CD4-positive, alpha-beta memory T cell (primary cell): ENCODE results near the gene ACOD1. TPM values are rescaled to one million over a fixed set of nuclear protein-coding genes. Genes with fewer than 3 reads are reported as not detected.
A peak's percentile ranks its signal among the peaks of the same experiment; 100 is the strongest.

ENCODE experiments used
- CTCF ChIA-PET: fragments of 350-600 bp; sonication (Branson Sonifier 250); formaldehyde crosslinking; loops from one replicate; lab custom pipeline; 2021; ENCODE audit warnings: inconsistent platforms; ENCODE audit not compliant: partially characterized antibody; lab: Charles Lee
- POLR2A ChIA-PET: fragments of 350-600 bp; sonication (Branson Sonifier 250); formaldehyde crosslinking; loops from one replicate; lab custom pipeline; 2021; ENCODE audit not compliant: partially characterized antibody; lab: Charles Lee
- DNase-seq, 5 donors: peaks; one replicate each; pipeline versions ENCODE4 v3.0.0 to v3.0.0-alpha.2; 2020 to 2022; ENCODE audit warnings: mixed read lengths in 1 of 5
- H3K27ac ChIP-seq: one replicate; pipeline ENCODE4 v1.7.0; 2013; ENCODE audit warnings: low read depth, low read length
- H3K27me3 ChIP-seq: 2 replicates; pipeline ENCODE4 v1.7.0; 2013; ENCODE audit warnings: mild to moderate bottlenecking, low read length, moderate library complexity; ENCODE audit not compliant: insufficient read depth
- H3K36me3 ChIP-seq: 2 replicates; pipeline ENCODE4 v1.7.0; 2013; ENCODE audit warnings: mild to moderate bottlenecking, low read length, moderate library complexity; ENCODE audit not compliant: insufficient read depth
- H3K4me1 ChIP-seq: 2 replicates; pipeline ENCODE4 v1.7.0; 2013; ENCODE audit warnings: mild to moderate bottlenecking, low read length, moderate library complexity; ENCODE audit not compliant: insufficient read depth
- H3K4me3 ChIP-seq, 2 donors: one replicate each; pipeline ENCODE4 v1.7.0; 2013; ENCODE audit warnings: low read length in 2 of 2, mild to moderate bottlenecking in 1 of 2
- H3K9me3 ChIP-seq, 2 donors: one replicate each; pipeline ENCODE4 v1.7.0; 2013; ENCODE audit warnings: low read length in 2 of 2, control low read depth in 1 of 2; ENCODE audit not compliant: control insufficient read depth in 1 of 2
- H3K27ac Mint-ChIP-seq, 7 donors: one replicate each; pipeline ENCODE4 v1.8.0; 2020 to 2021; ENCODE audit warnings: mixed read lengths in 7 of 7, mild to moderate bottlenecking in 6 of 7, inconsistent platforms in 3 of 7, moderate library complexity in 3 of 7
- H3K27me3 Mint-ChIP-seq, 2 donors: one replicate each; pipeline ENCODE4 v1.8.0; 2020 to 2021; ENCODE audit warnings: mixed read lengths in 2 of 2
- H3K36me3 Mint-ChIP-seq, 2 donors: one replicate each; pipeline ENCODE4 v1.8.0; 2020 to 2021; ENCODE audit warnings: mixed read lengths in 2 of 2, inconsistent platforms in 1 of 2, mild to moderate bottlenecking in 1 of 2
- H3K4me1 Mint-ChIP-seq, 4 donors: one replicate each; pipeline ENCODE4 v1.8.0; 2020 to 2021; ENCODE audit warnings: mixed read lengths in 4 of 4, mild to moderate bottlenecking in 1 of 4
- H3K4me3 Mint-ChIP-seq, 8 donors: one replicate each; pipeline ENCODE4 v1.8.0; 2020 to 2021; ENCODE audit warnings: mixed read lengths in 8 of 8, mild to moderate bottlenecking in 7 of 8, moderate library complexity in 6 of 8, inconsistent platforms in 3 of 8
- H3K9me3 Mint-ChIP-seq, 8 donors: one replicate each; pipeline ENCODE4 v1.8.0; 2020 to 2021; ENCODE audit warnings: mixed read lengths in 8 of 8, mild to moderate bottlenecking in 5 of 8, inconsistent platforms in 3 of 8, moderate library complexity in 1 of 8
- intact Hi-C: fragments of 100-400 bp; cut with micrococcal nuclease; formaldehyde crosslinking; loops from one replicate; pipeline ENCODE4 v1.15.1; 2023
- polyA plus RNA-seq, 2 donors: library from polyadenylated mRNA; unstranded; fragments of 300-500 nt; fragmentation: Illumina TruSeq; gene quantifications; one replicate each; pipeline ENCODE4 v1.2.3, GENCODE V29; 2021
- total RNA-seq, 2 experiments: library from RNA; stranded (reverse); gene quantifications; one replicate each; pipeline ENCODE4 v1.2.3, GENCODE V29; 2021

The ACOD1 gene
- total and polyA plus RNA-seq, 4 experiments from 2014 or later = not detected

GRCh38 chr13:76971851-76972829 is 23.8 kb downstream of the ACOD1 start:
- intact Hi-C loops = no loop called here
- H3K4me1 ChIP-seq = peaks cover 10% of the 10 kb centered on the region
- peaks cover 7 to 9% (median 9%) of the 10 kb centered on the region in 4 donors for H3K4me1 Mint-ChIP-seq
- no peak overlapping the region for H3K27ac ChIP-seq
- no peak overlapping the region for H3K4me3 ChIP-seq
- no peaks in the 10 kb centered on the region for H3K36me3 ChIP-seq
- H3K9me3 Mint-ChIP-seq = peaks cover 0 to 2% (median 0%) of the 10 kb centered on the region in 8 donors
- peaks cover 18 to 25% of the 10 kb centered on the region in 2 donors for H3K27me3 Mint-ChIP-seq
- DNase-seq = no peak
- CTCF ChIA-PET = interaction anchor here (1.1 to 4.0 kb wide), 3 partner anchors 9 to 68 kb away, joined by 3 to 32 read pairs (median 3); no protein-coding TSS in a partner anchor
- H3K4me3 Mint-ChIP-seq = no peak overlapping the region
- no peaks in the 10 kb centered on the region for H3K9me3 ChIP-seq
- H3K27me3 ChIP-seq = no peaks in the 10 kb centered on the region
- POLR2A ChIA-PET = no interaction called here
- no peaks in the 10 kb centered on the region for H3K36me3 Mint-ChIP-seq
- no peak overlapping the region for H3K27ac Mint-ChIP-seq

- CTCF ChIA-PET = interaction anchor here (1.6 kb wide), 1 partner anchor 9 kb away, joined by 3 read pairs; no protein-coding TSS in a partner anchor
- POLR2A ChIA-PET = interaction anchor here (1.2 kb wide), 1 partner anchor 89 kb away, joined by 3 read pairs; no protein-coding TSS in a partner anchor
- no peak overlapping the region for H3K27ac Mint-ChIP-seq
These were observed 25.8 kb downstream of the ACOD1 start for GRCh38 chr13:76973920-76974617.

GRCh38 chr13:76974618-76974975 is 26.3 kb downstream of the ACOD1 start:
- DNase-seq = no peak
- H3K9me3 Mint-ChIP-seq = no peaks in the 10 kb centered on the region
- Histone ChIP-seq H3K4me3 (no peak overlapping the region), H3K27ac (no peak overlapping the region), H3K9me3 (no peaks in the 10 kb centered on the region), H3K36me3 (no peaks in the 10 kb centered on the region), H3K27me3 (no peaks in the 10 kb centered on the region), H3K4me1 (peaks cover 13% of the 10 kb centered on the region)
- ChIA-PET CTCF (interaction anchor here (1.6 kb wide), 1 partner anchor 8 kb away, joined by 3 read pairs; no protein-coding TSS in a partner anchor), POLR2A (interaction anchor here (1.2 kb wide), 1 partner anchor 89 kb away, joined by 3 read pairs; no protein-coding TSS in a partner anchor)
- H3K27ac Mint-ChIP-seq = no peak overlapping the region
- H3K4me3 Mint-ChIP-seq = no peak overlapping the region
- intact Hi-C loops = no loop called here
- H3K36me3 Mint-ChIP-seq = no peaks in the 10 kb centered on the region
- peaks cover 19 to 20% of the 10 kb centered on the region in 2 donors for H3K27me3 Mint-ChIP-seq
- peaks cover 9 to 12% (median 11%) of the 10 kb centered on the region in 4 donors for H3K4me1 Mint-ChIP-seq

More at GRCh38 chr13:76973920-76974617, 25.8 kb downstream of the ACOD1 start:
- no peak overlapping the region for H3K4me3 ChIP-seq
- H3K9me3 ChIP-seq = no peaks in the 10 kb centered on the region
- H3K36me3 Mint-ChIP-seq = no peaks in the 10 kb centered on the region
- H3K4me1 ChIP-seq = peaks cover 13% of the 10 kb centered on the region
- DNase-seq = no peak
- intact Hi-C loops = no loop called here
- H3K4me3 Mint-ChIP-seq = no peak overlapping the region
- H3K27me3 ChIP-seq = no peaks in the 10 kb centered on the region
- H3K27ac ChIP-seq = no peak overlapping the region
- H3K36me3 ChIP-seq = no peaks in the 10 kb centered on the region
- H3K9me3 Mint-ChIP-seq = no peaks in the 10 kb centered on the region
- peaks cover 18 to 21% of the 10 kb centered on the region in 2 donors for H3K27me3 Mint-ChIP-seq
- peaks cover 9 to 12% (median 11%) of the 10 kb centered on the region in 4 donors for H3K4me1 Mint-ChIP-seq

GRCh38 chr13:76975863-76976262 is 27.6 kb downstream of the ACOD1 start:
- Histone ChIP-seq H3K27ac (no peak overlapping the region), H3K36me3 (no peaks in the 10 kb centered on the region), H3K4me1 (peaks cover 20% of the 10 kb centered on the region), H3K4me3 (no peak overlapping the region), H3K9me3 (no peaks in the 10 kb centered on the region), H3K27me3 (no peaks in the 10 kb centered on the region)
- no peaks in the 10 kb centered on the region for H3K36me3 Mint-ChIP-seq
- peaks cover 18% of the 10 kb centered on the region in 2 donors for H3K27me3 Mint-ChIP-seq
- H3K4me3 Mint-ChIP-seq = no peak overlapping the region
- no peak for DNase-seq
- POLR2A ChIA-PET = interaction anchor here (2.0 kb wide), 2 partner anchors 16 to 51 kb away, joined by 6 to 18 read pairs; partner anchors contain the start of genes CLN5 and FBXL3
- H3K9me3 Mint-ChIP-seq = no peaks in the 10 kb centered on the region
- intact Hi-C loops = no loop called here
- H3K27ac Mint-ChIP-seq = no peak overlapping the region
- peaks cover 11 to 15% (median 12%) of the 10 kb centered on the region in 4 donors for H3K4me1 Mint-ChIP-seq
- CTCF ChIA-PET = interaction anchor here (1.1 kb wide), 1 partner anchor 308 kb away, joined by 4 read pairs; no protein-coding TSS in a partner anchor

GRCh38 chr13:76976490-76976889 is 28.2 kb downstream of the ACOD1 start:
- Mint-ChIP-seq H3K4me3 (peak overlapping the region in 7 of 8 donors; percentile 8 to 74 (median 51)), H3K4me1 (peaks cover 11 to 15% (median 12%) of the 10 kb centered on the region in 4 donors), H3K36me3 (no peaks in the 10 kb centered on the region), H3K27ac (peak overlapping the region in 6 of 7 donors; percentile 19 to 93 (median 76)), H3K27me3 (peaks cover 21% of the 10 kb centered on the region in 2 donors), H3K9me3 (no peaks in the 10 kb centered on the region)
- intact Hi-C loops = no loop called here
- H3K9me3 ChIP-seq = no peaks in the 10 kb centered on the region
- H3K27me3 ChIP-seq = no peaks in the 10 kb centered on the region
- CTCF ChIA-PET = interaction anchor here (0.7 to 1.2 kb wide), 4 partner anchors 13 to 308 kb away, joined by 3 to 5 read pairs (median 4); partner anchors contain the start of gene CLN5
- H3K36me3 ChIP-seq = no peaks in the 10 kb centered on the region
- DNase-seq = peak; percentile 29 to 58 (median 42)
- POLR2A ChIA-PET = interaction anchor here (1.6 to 2.0 kb wide), 3 partner anchors 16 to 91 kb away, joined by 6 to 18 read pairs (median 6); partner anchors contain the start of genes CLN5, FBXL3 and KCTD12
- H3K4me3 ChIP-seq = no peak overlapping the region
- H3K4me1 ChIP-seq = peaks cover 20% of the 10 kb centered on the region
- H3K27ac ChIP-seq = no peak overlapping the region

- H3K4me3 ChIP-seq = no peak overlapping the region
- DNase-seq = no peak
- intact Hi-C loops = no loop called here
- Mint-ChIP-seq H3K27me3 (peaks cover 25% of the 10 kb centered on the region in 2 donors), H3K4me3 (peak overlapping the region in 1 of 8 donors; percentile 8), H3K36me3 (no peaks in the 10 kb centered on the region), H3K4me1 (peaks cover 11 to 15% (median 12%) of the 10 kb centered on the region in 4 donors), H3K9me3 (no peaks in the 10 kb centered on the region), H3K27ac (peak overlapping the region in 4 of 7 donors; percentile 12 to 47 (median 30))
- H3K4me1 ChIP-seq = peaks cover 20% of the 10 kb centered on the region
- ChIA-PET POLR2A (interaction anchor here (1.6 to 2.0 kb wide), 3 partner anchors 15 to 91 kb away, joined by 6 to 18 read pairs (median 6); partner anchors contain the start of genes CLN5, FBXL3 and KCTD12), CTCF (interaction anchor here (0.7 to 1.2 kb wide), 4 partner anchors 12 to 309 kb away, joined by 3 to 5 read pairs (median 4); partner anchors contain the start of gene CLN5)
- no peaks in the 10 kb centered on the region for H3K9me3 ChIP-seq
- no peaks in the 10 kb centered on the region for H3K36me3 ChIP-seq
- H3K27ac ChIP-seq = no peak overlapping the region
- H3K27me3 ChIP-seq = no peaks in the 10 kb centered on the region
These were observed 28.6 kb downstream of the ACOD1 start for GRCh38 chr13:76976929-76977328.
